ENCODE data around the gene ZNF507. TPM values are rescaled to one million over a fixed set of nuclear protein-coding genes. Genes with fewer than 3 reads are reported as not detected.
A peak's percentile ranks its signal among the peaks of the same experiment; 100 is the strongest.

The ZNF507 gene
- 10 to 100 TPM; 18.4 to 29.5 (median 21.6) TPM for total RNA-seq
- long read RNA-seq, donor 1, full-length matches to known transcripts, result 6 of 10 reads
- long read RNA-seq, donor 1, partial matches to known transcripts, result 1 of 10 reads
- long read RNA-seq, donor 1, other reads (novel, unspliced or antisense), result 3 of 10 reads
- long read RNA-seq, donor 2, full-length matches to known transcripts, result 1 of 5 reads
- long read RNA-seq, donor 2, partial matches to known transcripts, result 1 of 5 reads
- long read RNA-seq, donor 2, other reads (novel, unspliced or antisense), result 3 of 5 reads

- DNase-seq (peak; percentile 87 to 90 (median 89)), ATAC-seq (peak; percentile 98)
- TF ChIP-seq, protein P1, sequence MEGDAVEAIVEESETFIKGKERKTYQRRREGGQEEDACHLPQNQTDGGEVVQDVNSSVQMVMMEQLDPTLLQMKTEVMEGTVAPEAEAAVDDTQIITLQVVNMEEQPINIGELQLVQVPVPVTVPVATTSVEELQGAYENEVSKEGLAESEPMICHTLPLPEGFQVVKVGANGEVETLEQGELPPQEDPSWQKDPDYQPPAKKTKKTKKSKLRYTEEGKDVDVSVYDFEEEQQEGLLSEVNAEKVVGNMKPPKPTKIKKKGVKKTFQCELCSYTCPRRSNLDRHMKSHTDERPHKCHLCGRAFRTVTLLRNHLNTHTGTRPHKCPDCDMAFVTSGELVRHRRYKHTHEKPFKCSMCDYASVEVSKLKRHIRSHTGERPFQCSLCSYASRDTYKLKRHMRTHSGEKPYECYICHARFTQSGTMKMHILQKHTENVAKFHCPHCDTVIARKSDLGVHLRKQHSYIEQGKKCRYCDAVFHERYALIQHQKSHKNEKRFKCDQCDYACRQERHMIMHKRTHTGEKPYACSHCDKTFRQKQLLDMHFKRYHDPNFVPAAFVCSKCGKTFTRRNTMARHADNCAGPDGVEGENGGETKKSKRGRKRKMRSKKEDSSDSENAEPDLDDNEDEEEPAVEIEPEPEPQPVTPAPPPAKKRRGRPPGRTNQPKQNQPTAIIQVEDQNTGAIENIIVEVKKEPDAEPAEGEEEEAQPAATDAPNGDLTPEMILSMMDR (IDR thresholded peaks at IDR 0.05), result no peak
- peaks cover 31% of the 10 kb centered on the region for H3K4me1 ChIP-seq (ENCODE audit: low read depth)
- no peaks in the 10 kb centered on the region for H3K9me3 ChIP-seq
- intact Hi-C loops (cut with DNase I, micrococcal nuclease), result no loop called here
- H3K36me3 ChIP-seq (ENCODE audit: low read depth), result no peaks in the 10 kb centered on the region
- H3K4me3 ChIP-seq, result peak within 1 kb of the TSS; percentile 69
Observed at GRCh38 chr19:32345261-32346207, at the start of gene ZNF507. Gene ZNF507, plus strand, starts transcription at chr19:32345610. Its CDS starts 7,221 bp downstream, at chr19:32352831.

DNA sequence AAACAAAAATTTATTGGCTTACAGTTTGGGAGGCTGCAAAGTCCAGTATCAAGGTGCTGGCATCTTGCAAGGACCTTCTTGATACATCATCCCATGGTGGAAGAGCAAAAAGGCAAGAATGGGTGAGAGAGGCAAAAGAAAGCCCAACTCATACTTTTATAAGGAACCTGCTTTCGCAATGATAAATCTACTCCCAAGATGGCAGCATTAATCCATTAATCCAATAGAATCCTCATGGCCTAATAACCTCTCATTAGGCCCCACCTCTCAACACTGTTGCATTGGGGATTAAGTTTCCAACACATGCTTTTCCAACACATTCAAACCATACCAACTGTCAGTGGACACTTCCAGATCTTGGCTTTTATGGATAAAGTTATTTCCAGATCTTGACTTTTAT, 48.7 kb upstream of the ZNF507 start:
- Histone ChIP-seq H3K4me1 (ENCODE audit: low read depth) (no peaks in the 10 kb centered on the region), H3K36me3 (ENCODE audit: low read depth) (no peaks in the 10 kb centered on the region), H3K4me3 (no peak overlapping the region), H3K9me3 (no peaks in the 10 kb centered on the region)
- TF ChIP-seq, protein P1 (IDR thresholded peaks at IDR 0.05), result no peak
- DNase-seq (no peak), ATAC-seq (no peak)
- intact Hi-C loops (cut with DNase I, micrococcal nuclease), result no loop called here

DNA sequence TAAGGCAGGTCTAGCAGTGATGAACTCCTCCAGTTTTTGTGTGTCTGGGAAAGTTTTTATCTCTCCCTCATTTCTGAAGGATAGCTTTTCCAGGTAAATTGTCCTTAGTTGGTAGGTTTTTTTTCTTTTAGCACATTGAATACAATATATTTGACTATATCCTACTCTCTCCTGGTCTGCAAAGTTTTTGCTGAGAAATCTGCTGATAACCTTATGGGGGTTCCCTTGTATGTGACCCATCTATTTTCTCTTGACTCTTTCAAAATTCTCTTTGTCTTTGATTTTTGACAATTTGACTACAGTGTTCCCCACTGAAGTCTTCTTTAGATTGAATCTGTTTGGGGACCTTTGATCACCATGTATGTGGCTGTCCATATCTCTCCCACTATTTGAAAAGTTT, 42.6 kb upstream of the ZNF507 start:
- intact Hi-C loops (cut with DNase I, micrococcal nuclease), result no loop called here
- H3K9me3 ChIP-seq, result peaks cover 12% of the 10 kb centered on the region
- no peaks in the 10 kb centered on the region for H3K4me1 ChIP-seq (ENCODE audit: low read depth)
- no peaks in the 10 kb centered on the region for H3K36me3 ChIP-seq (ENCODE audit: low read depth)
- no peak overlapping the region for H3K4me3 ChIP-seq
- no peak for DNase-seq
- TF ChIP-seq, protein P1 (IDR thresholded peaks at IDR 0.05), result no peak
- no peak for ATAC-seq

- Histone ChIP-seq H3K9me3 (peaks cover 12% of the 10 kb centered on the region), H3K4me1 (ENCODE audit: low read depth) (no peaks in the 10 kb centered on the region), H3K4me3 (no peak overlapping the region), H3K36me3 (ENCODE audit: low read depth) (no peaks in the 10 kb centered on the region)
- TF ChIP-seq, protein P1 (IDR thresholded peaks at IDR 0.05), result no peak
- DNase-seq (no peak), ATAC-seq (no peak)
- intact Hi-C loops (cut with DNase I, micrococcal nuclease), result no loop called here
Observed at GRCh38 chr19:32303193-32303592, 42.2 kb upstream of the ZNF507 start.

DNA sequence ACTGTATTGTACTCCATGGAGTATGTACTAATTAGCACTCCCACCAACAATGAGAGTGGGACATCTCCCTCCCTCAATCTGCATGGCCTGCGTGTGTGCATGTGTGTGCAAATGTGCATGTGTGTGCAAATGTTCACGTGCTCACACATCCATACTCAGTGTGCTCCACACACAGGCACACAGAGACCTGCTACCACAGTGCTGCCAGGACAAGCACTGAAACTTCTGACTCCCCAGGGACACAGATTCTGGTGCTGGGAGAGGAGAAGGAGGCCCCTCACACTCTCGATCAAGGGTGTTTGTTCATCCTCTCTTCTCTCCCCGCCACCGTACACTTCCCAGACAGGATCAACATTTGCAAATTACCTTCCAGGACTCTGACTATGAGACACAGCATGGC, 37.8 kb upstream of the ZNF507 start:
- H3K9me3 ChIP-seq, result peaks cover 9% of the 10 kb centered on the region
- no peak for ATAC-seq
- intact Hi-C loops (cut with DNase I, micrococcal nuclease), result no loop called here
- DNase-seq, result no peak
- no peaks in the 10 kb centered on the region for H3K4me1 ChIP-seq (ENCODE audit: low read depth)
- TF ChIP-seq, protein P1 (IDR thresholded peaks at IDR 0.05), result no peak
- no peak overlapping the region for H3K4me3 ChIP-seq
- no peaks in the 10 kb centered on the region for H3K36me3 ChIP-seq (ENCODE audit: low read depth)

All from mucosa of descending colon (tissue), 3 donors.